Stomach (tissue), 4 donors: ENCODE data around the gene RHOH.

Experiments
- CTCF ChIP-seq, 7 experiments: fragments of 450-650 bp in 4 of 7; fragments of 200-600 bp in 3 of 7; sonication (generic) in 3 of 7; IDR thresholded peaks; one replicate each; pipeline ENCODE4 v1.5.1; 2016 to 2019; ENCODE audit warnings: antibody characterized with exemption in 7 of 7, control low read depth in 2 of 7, mild to moderate bottlenecking in 1 of 7
- POLR2AphosphoS5 ChIP-seq, 3 donors: sonication (generic); formaldehyde crosslinking; IDR thresholded peaks; one replicate each; pipeline ENCODE4 v1.6.1; 2016; ENCODE audit warnings: antibody characterized with exemption in 3 of 3

- TF ChIP-seq POLR2AphosphoS5 (IDR thresholded peaks at IDR 0.05): no peak
- no peak for TF ChIP-seq CTCF (IDR thresholded peaks at IDR 0.05)
Measured at GRCh38 chr4:40270609-40271008, 73.8 kb downstream of the RHOH start.
